ENCODE data around the gene TFR2. TPM values are rescaled to one million over a fixed set of nuclear protein-coding genes. Genes with fewer than 3 reads are reported as not detected.

The TFR2 gene
- total and polyA plus RNA-seq, 9 of the 15 experiments (the other 6 are each of a cell fraction or from before 2014, with no cell fraction given): 3.8 to 123 (median 51.1) TPM

DNA sequence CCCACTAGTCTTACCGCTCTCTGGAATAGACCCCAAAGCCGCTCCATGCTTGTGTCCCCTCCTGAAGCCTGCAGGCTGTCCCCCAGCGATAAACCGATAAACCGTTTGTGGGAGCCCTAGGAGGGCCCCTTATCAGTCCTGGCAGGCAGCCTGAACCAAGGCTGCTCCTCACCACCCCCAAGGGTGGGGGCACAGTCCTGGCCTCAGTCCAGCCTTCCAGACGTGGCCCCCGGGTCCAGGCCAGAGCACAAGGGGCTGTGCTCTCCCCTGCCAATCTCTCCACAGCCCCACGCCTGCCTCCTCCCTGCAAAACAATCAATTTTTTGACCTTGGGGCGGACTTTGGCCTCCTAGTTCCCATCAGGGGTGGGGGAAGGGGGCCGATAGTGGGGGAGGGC lies at the start of gene TFR2 (continued):
- no peak for TF ChIP-seq WHSC1 (IDR thresholded peaks at IDR 0.05; ENCODE audit: low read length)
- TF ChIP-seq NR2F6 (CRISPR knock-in tag; IDR thresholded peaks at IDR 0.05): no peak
- peak; percentile 95 for TF ChIP-seq TEAD4 (IDR thresholded peaks at IDR 0.05; ENCODE audit: low read length)
- TF ChIP-seq TEAD4 (CRISPR knock-in tag; IDR thresholded peaks at IDR 0.05; ENCODE audit: borderline replicate concordance): no peak
- TF ChIP-seq, protein P1, sequence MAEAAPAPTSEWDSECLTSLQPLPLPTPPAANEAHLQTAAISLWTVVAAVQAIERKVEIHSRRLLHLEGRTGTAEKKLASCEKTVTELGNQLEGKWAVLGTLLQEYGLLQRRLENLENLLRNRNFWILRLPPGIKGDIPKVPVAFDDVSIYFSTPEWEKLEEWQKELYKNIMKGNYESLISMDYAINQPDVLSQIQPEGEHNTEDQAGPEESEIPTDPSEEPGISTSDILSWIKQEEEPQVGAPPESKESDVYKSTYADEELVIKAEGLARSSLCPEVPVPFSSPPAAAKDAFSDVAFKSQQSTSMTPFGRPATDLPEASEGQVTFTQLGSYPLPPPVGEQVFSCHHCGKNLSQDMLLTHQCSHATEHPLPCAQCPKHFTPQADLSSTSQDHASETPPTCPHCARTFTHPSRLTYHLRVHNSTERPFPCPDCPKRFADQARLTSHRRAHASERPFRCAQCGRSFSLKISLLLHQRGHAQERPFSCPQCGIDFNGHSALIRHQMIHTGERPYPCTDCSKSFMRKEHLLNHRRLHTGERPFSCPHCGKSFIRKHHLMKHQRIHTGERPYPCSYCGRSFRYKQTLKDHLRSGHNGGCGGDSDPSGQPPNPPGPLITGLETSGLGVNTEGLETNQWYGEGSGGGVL (CRISPR knock-in tag; IDR thresholded peaks at IDR 0.05): no peak
- peak; percentile 99 for TF ChIP-seq EP300 (IDR thresholded peaks at IDR 0.05; ENCODE audit: low read length)
- no peak; the same call in 1 of the 2 replicates for TF ChIP-seq GATAD2B (IDR thresholded peaks at IDR 0.05; ENCODE audit: borderline replicate concordance)
- TF ChIP-seq, protein P2, sequence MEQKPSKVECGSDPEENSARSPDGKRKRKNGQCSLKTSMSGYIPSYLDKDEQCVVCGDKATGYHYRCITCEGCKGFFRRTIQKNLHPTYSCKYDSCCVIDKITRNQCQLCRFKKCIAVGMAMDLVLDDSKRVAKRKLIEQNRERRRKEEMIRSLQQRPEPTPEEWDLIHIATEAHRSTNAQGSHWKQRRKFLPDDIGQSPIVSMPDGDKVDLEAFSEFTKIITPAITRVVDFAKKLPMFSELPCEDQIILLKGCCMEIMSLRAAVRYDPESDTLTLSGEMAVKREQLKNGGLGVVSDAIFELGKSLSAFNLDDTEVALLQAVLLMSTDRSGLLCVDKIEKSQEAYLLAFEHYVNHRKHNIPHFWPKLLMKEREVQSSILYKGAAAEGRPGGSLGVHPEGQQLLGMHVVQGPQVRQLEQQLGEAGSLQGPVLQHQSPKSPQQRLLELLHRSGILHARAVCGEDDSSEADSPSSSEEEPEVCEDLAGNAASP (IDR thresholded peaks at IDR 0.05): no peak
- TF ChIP-seq, protein P3, sequence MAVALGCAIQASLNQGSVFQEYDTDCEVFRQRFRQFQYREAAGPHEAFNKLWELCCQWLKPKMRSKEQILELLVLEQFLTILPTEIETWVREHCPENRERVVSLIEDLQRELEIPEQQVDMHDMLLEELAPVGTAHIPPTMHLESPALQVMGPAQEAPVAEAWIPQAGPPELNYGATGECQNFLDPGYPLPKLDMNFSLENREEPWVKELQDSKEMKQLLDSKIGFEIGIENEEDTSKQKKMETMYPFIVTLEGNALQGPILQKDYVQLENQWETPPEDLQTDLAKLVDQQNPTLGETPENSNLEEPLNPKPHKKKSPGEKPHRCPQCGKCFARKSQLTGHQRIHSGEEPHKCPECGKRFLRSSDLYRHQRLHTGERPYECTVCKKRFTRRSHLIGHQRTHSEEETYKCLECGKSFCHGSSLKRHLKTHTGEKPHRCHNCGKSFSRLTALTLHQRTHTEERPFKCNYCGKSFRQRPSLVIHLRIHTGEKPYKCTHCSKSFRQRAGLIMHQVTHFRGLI (CRISPR knock-in tag; IDR thresholded peaks at IDR 0.05): peak; percentile 53; the same call in 1 of the 2 replicates
- TF ChIP-seq SP2 (IDR thresholded peaks at IDR 0.05; ENCODE audit: extremely low read depth, low read depth, low read length, poor library complexity, severe bottlenecking): no peak
- TF ChIP-seq, protein P4, sequence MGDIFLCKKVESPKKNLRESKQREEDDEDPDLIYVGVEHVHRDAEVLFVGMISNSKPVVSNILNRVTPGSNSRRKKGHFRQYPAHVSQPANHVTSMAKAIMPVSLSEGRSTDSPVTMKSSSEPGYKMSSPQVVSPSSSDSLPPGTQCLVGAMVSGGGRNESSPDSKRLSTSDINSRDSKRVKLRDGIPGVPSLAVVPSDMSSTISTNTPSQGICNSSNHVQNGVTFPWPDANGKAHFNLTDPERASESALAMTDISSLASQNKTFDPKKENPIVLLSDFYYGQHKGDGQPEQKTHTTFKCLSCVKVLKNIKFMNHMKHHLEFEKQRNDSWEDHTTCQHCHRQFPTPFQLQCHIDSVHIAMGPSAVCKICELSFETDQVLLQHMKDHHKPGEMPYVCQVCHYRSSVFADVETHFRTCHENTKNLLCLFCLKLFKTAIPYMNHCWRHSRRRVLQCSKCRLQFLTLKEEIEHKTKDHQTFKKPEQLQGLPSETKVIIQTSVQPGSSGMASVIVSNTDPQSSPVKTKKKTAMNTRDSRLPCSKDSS (IDR thresholded peaks at IDR 0.05; ENCODE audit: low read depth, partially characterized antibody): no peak
- peak; percentile 80 to 95; a peak in 3 of 4 replicates for TF ChIP-seq RCOR1 (IDR thresholded peaks at IDR 0.05; ENCODE audit: borderline replicate concordance in 1 of 2, low read depth in 2 of 2, low read length in 2 of 2)
- TF ChIP-seq PTTG1 (tag; IDR thresholded peaks at IDR 0.05; ENCODE audit: low read depth): no peak
- peak; percentile 76; the same call in 1 of the 2 replicates for TF ChIP-seq ZNF644 (tag; IDR thresholded peaks at IDR 0.05; ENCODE audit: low read depth)
- TF ChIP-seq, protein P5, sequence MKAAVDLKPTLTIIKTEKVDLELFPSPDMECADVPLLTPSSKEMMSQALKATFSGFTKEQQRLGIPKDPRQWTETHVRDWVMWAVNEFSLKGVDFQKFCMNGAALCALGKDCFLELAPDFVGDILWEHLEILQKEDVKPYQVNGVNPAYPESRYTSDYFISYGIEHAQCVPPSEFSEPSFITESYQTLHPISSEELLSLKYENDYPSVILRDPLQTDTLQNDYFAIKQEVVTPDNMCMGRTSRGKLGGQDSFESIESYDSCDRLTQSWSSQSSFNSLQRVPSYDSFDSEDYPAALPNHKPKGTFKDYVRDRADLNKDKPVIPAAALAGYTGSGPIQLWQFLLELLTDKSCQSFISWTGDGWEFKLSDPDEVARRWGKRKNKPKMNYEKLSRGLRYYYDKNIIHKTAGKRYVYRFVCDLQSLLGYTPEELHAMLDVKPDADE (conservative IDR thresholded peaks at IDR 0.05; ENCODE audit: control insufficient read depth, low read depth, low read length): peak; percentile 76; the same call in 1 of the 2 replicates
- peak; percentile 96 for TF ChIP-seq CBFA2T2 (conservative IDR thresholded peaks at IDR 0.05)
- TF ChIP-seq ZBTB1 (CRISPR knock-in tag; IDR thresholded peaks at IDR 0.05; ENCODE audit: borderline replicate concordance, low read depth): no peak
- no peak for TF ChIP-seq ZNF436 (CRISPR knock-in tag; IDR thresholded peaks at IDR 0.05)
- TF ChIP-seq, protein P6, sequence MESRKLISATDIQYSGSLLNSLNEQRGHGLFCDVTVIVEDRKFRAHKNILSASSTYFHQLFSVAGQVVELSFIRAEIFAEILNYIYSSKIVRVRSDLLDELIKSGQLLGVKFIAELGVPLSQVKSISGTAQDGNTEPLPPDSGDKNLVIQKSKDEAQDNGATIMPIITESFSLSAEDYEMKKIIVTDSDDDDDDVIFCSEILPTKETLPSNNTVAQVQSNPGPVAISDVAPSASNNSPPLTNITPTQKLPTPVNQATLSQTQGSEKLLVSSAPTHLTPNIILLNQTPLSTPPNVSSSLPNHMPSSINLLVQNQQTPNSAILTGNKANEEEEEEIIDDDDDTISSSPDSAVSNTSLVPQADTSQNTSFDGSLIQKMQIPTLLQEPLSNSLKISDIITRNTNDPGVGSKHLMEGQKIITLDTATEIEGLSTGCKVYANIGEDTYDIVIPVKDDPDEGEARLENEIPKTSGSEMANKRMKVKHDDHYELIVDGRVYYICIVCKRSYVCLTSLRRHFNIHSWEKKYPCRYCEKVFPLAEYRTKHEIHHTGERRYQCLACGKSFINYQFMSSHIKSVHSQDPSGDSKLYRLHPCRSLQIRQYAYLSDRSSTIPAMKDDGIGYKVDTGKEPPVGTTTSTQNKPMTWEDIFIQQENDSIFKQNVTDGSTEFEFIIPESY (CRISPR knock-in tag; IDR thresholded peaks at IDR 0.05): no peak

Measured in K562 (cell line).